A204.1 (cell line): ENCODE results near the gene ATF3.

Source experiments
- FAIRE-seq: peaks from 2 replicates; lab custom pipeline; 2012; peaks lifted over from hg19 to GRCh38; lab: Jason Lieb, UNC

The ATF3 gene

DNA sequence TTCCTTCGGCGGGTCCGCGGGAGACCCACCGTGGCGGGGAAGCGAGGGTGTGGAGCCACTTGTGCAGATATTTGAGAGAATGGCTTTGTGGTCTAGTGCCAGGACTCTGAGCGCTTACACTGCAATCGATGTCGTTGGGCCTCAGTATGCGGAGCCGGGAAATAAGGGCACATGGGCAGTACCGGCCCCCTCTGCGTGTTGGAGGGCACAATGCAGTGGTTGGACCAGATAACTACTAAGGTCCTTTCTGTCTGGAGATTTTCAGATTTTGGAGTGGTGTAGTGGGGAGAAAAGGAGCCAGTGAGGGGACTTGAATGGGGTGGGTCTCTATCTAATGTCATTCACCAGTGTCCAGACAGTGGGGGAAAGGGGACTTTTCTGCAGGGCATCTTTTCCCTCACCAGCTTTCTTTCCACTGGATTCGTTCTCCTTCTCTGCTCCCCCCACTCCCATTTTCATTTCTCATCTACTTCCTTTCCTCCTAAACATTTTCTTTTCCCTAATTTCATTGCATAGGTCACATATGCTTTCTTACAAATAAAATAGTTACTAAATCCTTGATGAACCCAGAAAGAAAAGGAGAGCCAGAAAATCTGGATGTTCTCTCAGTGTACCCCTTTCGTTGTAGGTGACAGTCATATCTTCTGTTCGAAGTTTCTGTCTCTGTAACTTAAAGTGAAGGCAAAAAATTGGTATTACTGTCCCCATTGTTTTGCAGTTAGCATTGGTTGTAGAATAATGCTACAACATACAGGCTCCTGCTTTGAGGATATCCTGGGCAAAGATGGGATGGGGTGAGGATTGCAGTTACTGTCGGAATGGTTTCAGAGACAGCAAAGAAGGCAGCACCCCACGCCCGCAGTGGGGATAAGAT is 1.4 kb downstream of the ATF3 start:
- no peak for FAIRE-seq

DNA sequence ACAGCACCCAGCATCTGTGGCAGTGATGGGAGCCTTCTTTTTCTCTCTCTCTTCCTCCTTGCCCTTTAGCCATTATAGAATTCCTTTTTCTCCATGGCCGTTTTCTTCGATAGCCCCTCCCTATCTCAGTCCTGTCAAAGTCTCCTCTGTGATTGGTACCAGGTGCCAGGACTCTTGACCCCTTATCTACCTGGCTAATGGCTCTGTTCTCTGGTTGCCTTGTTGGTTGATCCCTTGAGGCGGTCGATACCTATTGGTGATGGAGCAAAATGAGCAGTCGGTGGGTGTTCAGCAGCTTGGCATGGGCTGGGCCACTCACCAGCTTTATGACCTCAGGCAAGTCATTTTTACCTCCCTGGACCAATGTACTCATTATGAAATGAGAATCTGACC is 2.0 kb downstream of the ATF3 start:
- FAIRE-seq: no peak

DNA sequence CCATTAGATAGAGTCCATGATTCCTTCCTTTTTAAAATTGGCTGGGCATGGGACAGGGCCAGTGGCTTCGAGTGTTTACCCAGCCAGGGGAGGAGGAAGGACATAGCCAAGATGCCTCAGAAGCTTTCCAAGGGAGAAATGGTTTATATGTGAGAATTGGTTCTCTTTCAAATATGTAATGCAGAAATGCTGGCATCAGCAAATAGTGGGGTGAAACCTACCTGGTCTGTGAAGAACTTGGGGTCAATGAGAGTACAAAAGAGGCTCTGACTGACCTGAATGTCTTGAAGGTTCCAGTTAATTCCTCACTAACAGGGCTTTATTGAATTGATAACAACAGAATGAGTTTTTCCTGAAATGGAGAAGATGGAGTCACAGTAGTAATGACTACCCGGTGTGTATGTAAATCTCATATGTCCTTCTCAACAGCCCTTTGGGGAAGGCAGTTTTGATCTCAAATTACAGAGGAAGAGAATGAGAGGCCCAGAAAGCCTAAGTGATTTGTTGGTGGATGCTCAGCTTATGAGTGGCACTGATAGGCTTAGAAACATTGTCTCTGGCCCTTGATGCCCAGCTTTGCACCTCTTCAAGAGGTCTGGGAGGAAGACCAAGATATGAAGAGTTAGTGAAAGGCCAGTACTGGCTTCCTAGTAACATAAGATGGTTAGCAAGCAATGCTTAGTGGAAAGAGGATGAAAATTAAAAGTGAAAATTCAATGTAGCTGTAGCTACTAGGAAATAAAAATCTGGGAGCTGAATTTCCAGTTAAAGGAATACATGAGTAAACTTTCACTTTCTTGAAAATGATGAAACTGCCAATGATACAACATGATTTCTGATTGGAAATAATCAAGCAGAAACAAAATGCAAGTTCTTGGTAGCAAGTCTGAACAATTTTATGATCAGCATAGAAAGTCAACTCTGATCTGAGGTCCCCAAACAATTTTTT is 2.7 kb downstream of the ATF3 start:
- FAIRE-seq: no peak

DNA sequence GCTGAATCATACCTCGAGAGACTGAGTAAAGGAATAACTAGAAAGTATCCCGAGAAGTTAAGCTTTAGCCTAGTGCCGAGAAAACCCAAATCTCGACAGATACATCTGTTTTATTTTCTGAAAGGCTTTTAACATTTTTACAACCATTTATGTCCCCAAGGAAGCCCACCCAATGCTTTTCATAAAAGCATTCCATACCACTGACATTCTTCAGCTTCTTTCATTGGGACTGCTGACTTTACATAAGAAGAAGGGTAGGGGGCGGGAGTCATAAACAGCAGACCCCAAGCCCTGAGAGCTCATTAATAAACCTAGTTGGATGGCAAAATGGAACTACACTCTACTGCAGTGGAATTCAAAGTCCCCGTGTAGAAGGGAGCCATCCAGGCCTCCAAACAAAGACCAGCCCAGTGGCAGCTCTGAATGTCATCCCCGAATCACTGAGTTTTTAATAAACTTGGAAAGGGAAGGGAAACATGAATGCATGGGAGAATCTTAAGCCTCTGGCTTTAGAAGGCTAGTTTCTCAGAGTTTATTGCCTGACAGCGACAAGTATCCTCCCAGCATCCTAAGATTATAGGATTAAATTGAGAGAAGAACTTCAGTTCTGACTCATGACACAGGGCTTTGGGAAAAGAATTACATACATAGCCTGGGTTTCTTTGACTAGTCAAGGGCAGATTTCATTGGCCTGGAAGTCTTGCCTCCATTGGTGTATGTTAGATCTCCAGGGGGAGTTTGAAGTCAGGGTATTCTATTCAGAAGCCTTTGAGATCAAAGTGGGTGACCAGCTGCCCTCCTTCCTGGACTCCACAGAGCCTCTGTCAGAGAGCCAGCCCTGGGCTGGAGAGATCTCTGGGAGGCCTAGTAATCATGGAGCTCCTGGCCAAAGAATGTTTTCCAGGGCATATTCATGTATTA is 3.7 kb downstream of the ATF3 start:
- no peak for FAIRE-seq

DNA sequence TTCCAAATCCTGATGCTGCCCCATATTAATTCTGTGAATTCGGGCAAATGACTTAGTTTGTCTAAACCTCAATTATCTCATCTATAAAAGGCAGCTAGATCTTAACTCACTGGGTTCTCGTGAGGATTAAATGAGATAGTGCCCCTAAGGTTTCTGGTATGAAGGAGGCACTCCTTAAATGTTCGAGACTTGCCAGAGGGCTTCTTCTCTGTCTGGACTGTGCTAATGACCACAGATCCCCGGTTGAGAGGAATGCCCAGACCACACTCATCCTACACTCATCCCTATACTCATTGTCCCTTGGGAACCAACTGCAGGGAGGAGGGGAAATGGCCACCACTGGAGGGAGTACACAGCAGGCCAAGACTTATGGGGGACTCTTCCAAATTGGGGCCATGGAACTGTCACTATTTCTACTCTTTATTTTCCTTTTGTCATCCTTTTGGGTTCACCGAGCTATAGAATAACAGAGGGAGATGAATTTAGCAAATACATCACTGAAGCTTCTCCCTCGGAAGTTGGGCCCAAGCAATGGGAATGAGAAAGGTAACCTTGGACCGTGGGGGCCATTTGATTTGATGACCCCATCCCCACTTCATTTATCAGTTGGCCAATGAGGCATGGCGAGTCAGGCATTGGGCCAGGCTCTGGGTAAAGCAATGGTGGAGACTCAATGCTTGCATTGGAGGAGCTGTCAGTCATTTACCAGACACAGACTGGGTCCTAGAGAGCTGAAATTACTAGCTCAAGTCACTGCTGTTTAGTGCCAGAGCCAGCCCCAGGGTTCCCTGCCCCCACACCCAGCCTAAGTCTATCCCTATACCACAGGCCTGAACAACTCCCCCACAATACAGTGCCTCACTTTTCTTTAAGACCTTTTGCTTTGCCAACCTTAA is 5.1 kb downstream of the ATF3 start:
- FAIRE-seq: no peak

DNA sequence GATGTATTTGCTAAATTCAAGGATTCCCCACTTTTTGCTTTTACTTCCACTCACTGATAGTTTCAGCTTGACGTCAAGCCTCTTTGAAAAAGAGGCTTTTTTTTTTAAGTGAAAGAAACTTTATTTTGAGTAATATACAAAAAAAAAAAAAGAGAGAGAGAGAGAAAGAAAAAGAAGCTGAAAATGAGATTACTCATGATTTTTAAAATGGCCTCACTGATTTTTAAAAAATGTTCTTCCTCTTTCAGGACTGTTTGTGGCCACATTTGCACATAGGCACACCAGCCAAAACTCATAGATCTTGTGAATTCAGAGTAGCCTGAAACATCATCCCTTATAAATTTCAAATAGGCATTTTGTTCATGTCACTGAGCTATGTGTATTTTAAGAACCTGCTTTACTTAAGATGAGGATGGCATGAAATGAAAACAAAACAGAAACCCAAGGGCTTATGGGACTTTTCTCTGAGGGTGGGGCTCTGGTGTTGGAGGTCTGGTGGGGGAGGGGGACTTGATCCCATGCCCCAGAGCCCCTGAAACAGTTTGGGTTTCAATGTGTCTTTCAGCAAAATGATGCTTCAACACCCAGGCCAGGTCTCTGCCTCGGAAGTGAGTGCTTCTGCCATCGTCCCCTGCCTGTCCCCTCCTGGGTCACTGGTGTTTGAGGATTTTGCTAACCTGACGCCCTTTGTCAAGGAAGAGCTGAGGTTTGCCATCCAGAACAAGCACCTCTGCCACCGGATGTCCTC is 6.1 kb downstream of the ATF3 start:
- no peak for FAIRE-seq

DNA sequence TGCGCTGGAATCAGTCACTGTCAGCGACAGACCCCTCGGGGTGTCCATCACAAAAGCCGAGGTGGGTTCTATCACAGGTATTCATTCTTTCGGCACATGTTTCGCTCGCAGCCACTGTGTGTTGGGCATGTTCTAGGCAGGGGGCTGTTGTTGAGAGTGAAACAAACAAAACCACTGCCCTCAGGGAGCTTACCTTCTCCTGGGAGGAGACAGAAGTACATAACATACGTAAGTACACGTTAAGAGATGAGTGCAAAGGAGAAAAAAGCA is 6.6 kb downstream of the ATF3 start:
- FAIRE-seq: no peak

DNA sequence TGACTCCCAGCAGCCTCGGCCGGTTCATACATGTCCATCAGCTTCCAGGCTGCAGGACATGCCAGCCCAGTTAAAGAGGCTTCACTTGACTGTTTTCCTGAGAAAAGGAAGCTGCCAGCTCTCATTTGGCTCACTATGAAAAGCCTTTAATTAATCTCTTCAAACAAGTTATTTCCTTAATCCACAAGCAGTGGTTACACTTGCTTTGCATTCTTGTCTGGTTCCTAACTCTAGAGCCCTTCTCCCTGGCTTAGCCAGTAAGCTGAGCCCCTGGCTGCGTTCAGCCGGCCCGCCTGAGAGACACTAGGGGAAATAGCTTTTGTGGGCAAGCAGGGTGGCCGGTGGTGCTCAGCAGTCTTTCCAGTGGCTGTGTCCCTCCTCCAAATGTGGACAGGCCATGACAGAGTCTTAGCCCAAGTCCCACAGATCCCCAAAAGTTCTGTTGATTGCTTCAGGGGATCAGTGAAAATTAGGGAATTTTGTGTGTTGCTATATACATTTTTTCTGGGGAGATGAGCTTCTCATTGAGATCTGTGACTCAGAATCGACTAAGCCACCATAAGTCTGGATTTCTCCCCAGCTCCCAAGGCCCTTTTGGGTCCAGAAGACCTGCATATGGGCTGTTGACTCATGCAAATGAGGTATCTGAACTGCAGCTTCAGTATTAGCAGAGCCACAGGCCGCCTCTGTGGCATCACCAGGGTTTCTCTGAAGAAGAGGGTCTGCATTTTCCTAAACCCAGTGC is 10.1 kb downstream of the ATF3 start:
- no peak for FAIRE-seq

DNA sequence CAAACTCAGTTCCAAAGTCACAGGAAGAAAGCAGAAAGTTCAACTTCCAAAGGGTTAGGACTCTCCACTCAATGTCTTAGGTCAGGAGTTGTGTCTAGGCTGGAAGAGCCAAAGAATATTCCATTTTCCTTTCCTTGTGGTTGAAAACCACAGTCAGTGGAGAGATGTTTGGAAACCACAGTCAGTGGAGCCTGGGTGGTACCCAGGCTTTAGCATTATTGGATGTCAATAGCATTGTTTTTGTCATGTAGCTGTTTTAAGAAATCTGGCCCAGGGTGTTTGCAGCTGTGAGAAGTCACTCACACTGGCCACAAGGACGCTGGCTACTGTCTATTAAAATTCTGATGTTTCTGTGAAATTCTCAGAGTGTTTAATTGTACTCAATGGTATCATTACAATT is 11.7 kb downstream of the ATF3 start:
- no peak for FAIRE-seq

DNA sequence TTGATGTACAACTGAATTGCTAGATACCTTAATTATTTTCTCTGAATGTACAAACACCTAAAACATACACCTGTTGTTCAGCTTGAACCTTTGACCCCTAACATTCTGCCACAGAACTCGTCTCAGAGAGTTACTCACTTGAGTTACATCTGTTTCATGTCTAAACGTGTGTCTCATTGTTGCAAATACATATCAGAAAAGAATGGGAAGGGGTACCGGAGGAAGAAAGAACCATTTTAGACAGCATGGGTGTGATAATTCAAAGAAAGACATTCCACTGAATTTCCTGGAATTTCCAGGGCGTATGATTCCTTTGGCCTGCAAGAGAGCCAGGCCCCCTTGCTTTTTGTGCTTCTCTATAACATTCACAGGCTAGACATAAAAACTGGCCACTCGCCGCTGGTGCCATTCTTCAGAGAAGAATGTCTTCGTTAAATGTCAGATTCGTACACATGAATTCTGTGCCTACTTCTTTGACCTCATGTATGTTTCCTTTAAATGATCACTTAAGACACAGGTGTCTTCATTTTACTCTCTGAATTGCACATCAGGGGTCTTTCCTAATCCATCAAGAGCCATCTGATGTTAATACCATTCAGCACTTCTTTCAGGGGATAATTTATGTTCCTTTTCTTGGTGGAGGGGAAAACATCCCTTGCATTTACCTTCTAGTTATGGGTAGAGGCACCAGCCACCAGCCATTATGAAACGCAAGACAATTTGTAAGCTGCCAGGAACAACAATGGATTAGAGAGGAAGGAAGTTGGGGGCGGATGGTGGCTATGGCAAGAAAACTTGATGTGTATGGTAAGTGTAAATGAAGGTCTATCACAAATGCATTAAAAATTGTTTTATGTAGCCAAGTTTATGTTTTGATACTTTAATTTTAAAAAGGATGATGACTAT is 12.7 kb downstream of the ATF3 start:
- no peak for FAIRE-seq

DNA sequence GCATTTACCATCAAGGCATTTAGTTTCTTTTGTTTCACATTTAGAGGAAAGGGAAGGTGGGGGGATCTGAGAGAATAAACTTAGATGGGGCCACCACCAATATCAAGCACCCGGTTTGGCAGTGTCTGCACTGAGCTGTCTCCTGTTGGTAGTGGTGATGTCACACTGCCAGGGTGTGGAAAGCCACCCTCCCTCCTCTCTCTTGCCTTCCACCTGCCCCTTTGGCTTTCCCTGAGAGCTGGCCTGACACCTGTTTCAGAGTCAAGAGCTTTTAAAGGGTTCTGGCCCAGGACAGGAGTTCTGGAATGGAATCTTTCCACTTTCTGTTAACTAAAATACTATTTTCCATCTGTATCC is 13.4 kb downstream of the ATF3 start:
- no peak for FAIRE-seq

DNA sequence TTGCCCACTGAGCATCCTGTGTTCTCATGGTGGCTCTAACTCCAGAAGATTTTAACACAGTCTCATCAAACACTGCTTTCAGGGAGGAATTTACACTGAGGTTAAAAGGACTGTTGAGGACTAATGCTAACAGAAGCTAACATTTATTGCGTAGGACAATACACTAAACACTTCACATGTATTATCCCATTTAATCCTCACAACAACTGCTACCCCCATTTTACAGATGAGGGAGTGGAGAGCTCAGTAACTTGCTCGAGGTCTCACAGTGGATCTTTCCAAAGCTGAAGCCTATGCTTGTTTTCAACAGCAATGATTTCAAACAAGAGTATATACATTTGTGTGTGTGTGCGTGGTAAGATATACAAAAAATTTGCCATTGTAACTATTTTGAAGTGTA is 13.9 kb downstream of the ATF3 start:
- no peak for FAIRE-seq

DNA sequence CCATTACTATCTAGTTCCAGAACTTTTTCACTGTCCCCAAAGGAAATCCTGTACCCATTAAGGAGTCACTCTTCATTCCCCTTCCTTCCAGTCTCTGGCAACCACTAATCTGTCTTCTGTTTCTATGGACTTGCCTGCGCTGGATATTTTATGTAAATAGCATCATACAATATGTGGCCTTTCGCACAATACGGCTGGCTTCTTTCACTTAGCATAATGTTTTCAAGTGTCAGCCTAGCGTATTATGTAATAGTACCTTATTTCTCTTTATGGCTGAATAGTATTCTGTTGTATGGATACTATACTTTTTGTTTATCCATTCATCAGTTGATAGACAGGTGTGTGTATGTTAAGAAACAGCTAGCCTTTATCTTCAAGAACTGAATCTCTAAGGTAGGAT is 14.3 kb downstream of the ATF3 start:
- FAIRE-seq: no peak

DNA sequence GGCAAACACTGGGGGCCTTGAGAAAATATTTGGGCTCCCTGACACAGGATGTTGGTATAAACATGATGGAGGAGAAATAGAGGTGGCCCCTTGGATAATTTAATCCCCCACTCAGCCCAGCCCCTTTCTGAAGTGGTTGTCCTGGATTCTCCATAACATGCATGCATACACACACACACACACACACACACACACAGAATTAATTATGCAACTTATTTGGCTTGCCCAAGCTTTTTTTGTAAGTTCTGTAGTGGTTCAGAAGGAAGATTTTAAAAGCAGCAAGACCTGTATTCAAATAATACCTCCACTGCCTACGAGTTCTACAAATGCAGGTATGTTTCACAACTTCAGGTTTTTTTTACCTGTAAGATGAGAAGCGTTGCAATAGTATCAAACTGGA is 15.0 kb downstream of the ATF3 start:
- no peak for FAIRE-seq

DNA sequence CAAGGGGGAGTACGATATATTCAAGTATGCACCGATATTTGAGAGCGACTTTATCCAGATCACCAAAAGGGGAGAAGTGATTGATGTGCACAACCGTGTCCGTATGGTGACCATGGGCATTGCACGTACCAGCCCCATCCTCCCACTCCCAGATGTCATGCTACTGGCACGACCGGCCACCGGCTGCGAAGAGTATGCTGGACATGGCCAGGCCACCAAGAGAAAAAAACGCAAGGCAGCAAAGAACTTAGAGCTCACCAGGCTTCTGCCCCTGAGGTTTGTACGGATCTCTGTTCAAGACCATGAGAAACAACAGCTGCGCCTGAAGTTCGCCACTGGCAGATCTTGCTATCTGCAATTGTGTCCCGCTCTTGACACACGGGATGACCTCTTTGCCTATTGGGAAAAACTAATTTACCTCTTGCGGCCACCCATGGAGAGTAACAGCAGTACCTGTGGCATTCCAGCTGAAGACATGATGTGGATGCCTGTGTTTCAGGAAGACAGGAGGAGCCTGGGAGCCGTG is 16.5 kb downstream of the ATF3 start:
- no peak for FAIRE-seq

DNA sequence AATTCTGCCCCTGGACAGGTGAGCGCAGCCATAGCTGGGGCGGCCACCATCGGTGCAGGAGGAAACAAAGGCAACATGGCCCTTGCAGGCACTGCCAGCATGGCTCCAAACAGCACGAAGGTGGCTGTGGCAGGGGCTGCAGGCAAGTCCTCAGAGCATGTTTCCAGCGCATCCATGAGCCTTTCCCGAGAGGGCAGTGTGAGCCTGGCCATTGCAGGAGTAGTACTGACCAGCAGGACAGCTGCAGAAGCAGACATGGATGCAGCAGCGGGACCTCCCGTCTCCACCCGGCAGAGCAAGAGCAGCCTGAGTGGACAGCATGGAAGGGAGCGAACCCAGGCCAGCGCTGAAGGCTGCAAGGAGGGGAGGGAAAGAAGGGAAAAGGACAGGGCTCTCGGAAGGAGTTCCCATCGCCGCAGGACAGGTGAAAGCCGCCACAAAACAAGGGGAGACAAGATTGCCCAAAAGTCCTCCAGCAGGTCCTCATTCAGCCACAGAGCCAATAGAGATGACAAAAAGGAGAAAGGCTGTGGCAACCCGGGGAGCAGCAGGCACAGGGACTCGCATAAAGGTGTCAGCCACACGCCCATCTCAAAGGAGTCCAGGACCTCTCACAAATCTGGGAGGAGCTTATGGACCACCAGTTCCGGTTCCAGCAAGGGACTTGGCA is 17.4 kb downstream of the ATF3 start:
- no peak for FAIRE-seq

DNA sequence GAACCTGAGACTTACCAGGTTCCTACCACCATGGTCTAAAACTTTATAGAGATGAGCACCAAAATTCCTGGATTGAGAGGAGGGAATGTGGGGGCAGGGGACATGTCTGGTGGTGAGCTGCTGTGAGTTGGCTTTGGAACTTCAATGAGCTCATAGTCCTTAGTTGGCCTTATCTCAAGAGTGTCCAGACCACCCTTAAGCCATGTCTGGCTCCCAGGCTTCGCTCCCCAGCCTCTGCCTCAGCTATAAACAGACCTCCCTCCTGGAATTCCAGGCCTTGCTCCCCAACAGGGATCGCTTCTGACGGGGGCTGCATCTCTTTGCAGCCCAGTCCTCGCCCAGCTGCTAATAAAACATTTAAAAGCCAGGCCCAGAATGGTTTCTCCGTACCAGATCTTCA is 19.5 kb downstream of the ATF3 start:
- no peak for FAIRE-seq

DNA sequence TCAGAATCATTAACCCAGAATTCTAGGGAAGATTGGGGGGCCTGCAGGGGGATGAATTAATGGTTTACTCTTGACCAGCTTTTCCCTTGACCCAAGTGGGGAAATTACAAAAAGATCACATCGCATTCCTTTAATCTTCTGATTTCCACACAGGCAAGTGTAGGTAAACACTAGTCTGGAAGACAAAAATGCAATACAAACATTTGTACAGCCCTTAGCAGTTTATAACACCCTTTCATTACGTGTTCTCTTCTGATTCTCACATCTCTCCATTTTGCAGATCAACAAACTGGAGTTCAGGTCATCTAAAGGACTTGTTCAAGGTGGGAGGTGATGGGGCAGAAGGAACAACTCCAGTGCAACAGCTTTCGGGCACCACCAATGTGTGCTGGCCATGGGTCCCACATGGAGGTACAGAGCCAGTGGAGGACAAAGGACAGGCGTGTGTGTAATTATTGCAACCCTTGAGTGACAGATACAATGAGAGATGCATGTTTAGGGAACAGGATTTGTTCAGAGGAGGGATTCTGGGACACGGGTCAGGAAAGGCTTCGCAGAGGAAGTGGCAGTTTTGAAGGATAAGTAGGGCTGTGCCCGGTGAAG is 20.4 kb downstream of the ATF3 start:
- no peak for FAIRE-seq
